NCI-H1436 treated with DMSO at 0.1 percent for 48 hours (cell line): ENCODE measurements around the gene PTCD2.
A peak's percentile ranks its signal among the peaks of the same experiment; 100 is the strongest.

ENCODE experiments used
- DNase-seq: peaks from one replicate; lab custom pipeline; 2025; lab: John Stamatoyannopoulos, UW

The PTCD2 gene

DNA sequence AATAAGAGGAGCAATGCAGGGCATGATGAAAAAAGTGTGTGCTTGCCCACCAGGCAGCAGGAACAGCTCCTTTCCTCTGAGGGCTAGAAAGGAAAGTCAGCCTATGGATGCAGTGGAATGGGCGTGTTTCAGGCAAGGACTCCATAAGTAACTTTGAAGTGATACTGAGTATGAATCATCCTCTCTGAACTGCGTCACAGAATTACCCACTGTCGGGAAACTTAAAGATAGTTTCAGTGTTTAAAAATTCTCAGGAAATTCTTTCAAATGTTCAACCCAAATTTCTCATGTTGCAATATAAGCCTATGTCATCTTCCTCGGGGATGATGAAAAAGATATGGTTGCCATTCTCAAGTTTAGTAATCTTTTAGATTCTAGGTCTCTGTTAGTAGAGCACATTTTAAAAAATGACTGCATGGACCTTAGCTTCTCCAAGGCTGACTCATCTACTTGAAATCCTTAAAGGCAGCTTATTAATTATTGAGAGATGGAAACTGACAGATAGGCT is 27.7 kb downstream of the PTCD2 start:
- DNase-seq, result no peak

DNA sequence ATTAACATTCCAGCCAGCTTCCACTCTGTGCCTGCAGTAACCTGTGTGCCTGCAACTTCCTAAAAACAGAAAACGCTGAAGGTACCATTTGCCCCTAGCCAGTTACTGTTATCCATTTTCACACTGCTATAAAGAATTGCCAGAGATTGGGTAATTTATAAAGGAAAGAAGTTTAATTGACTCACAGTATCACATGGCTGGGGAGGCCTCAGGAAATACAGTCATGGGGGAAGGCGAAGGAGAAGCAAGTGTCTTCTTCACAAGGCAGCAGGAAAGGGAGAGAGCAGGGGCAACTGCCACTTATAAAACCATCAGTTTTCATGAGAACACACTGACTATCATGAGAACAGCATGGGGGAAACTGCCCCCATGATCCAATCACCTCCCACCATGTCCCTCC is 31.2 kb downstream of the PTCD2 start:
- DNase-seq, result no peak

DNA sequence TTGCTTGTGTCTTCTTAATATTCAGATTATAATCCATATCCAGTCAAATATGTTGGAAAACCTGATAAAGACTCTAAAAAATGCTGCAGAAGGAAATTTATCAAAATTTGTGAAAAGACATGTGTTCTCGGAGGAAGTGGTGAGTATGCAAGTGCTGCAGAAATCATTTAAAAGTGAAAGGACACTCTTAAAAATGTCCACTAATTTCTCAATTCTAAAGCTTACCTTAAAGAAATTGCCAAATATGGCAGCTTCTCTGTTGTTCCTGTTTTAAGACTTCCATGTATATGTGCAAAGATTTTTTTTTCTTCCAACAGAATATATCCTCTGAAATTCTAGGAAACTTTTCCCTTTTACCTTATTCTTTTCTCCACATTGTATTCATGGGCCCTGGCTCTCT is 32.4 kb downstream of the PTCD2 start:
- no peak for DNase-seq

DNA sequence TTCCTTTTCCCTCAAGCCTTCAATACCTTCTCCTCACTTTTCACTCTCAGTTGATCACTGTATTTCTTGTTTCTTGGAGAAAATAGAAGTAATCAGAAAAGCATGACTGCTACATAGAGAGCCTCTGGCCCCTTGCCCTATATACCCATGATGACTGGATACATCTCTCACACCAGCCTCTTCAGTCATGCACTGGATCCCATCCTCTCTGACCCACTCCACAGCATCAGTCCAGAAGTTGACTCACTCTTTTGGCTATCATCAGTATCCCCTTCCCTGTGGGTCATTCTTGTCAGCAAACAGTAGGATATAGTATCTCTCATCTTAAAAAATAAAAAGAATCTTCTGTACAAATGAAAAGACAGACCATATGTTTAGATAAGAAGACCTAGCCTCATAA is 32.9 kb downstream of the PTCD2 start:
- no peak for DNase-seq

DNA sequence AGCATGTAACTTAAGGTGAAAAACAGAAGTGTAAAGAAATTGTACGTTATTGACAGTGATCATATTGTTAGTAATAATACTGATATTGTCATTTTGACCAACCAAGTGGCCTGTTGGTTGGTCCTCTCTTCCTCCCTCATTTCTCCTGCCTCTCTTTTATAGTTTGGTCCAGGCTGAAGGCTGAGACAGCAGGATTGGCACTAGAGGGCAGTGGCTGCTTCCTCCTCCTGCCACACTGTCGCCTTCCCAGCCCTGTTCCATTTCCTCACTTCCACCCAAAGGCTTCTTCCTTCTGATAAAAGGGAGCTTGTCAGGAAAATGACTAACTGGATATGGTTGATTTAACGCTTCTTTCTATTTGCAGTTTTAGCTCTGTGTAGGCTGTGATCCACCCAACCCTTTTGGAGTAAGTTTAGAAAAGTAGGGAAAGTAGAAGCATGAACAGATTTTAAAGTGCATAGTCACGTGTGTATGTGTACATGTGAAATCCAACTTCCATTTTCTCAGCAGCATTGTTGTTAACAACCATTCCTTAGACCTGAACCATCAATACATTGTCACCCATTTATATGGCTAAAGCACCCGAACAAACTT is 35.6 kb downstream of the PTCD2 start:
- DNase-seq, result no peak

DNA sequence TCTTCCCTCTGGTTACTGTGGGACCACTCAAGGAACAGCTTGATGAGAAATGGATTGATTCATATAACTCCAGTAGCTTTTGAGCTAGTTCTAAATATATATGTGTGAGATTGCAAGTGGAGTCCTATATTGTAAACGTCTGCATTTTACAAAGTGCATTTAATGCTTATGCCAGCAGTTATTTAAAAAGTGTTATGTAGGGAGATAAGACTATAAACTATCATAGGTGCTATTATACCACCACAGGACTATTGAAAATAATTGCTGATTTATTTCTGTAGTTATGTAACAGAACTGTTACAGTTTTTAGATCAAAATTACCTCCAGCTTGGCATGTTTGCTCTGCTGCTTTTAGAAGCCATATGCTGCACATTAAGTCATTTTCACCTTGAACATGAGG is 36.2 kb downstream of the PTCD2 start:
- DNase-seq, result no peak

DNA sequence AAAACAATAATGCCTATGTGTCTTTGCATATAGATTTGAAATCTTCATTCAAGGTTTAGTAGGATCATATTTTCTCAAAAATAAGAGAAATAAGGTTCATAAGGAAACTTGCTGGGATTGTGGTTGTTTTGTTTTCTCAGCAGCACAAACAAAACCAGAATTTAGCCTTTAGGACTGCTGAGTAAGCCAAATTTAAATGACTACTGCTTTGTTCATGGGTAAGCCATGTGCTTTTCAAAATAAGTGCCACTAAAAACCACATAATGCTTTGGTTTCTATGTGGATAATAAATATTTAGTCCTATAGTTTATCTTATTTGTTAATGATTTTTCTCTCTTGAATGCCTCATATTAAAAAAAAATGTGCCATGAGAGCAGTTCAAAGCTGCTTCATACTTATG is 38.8 kb downstream of the PTCD2 start:
- no peak for DNase-seq

DNA sequence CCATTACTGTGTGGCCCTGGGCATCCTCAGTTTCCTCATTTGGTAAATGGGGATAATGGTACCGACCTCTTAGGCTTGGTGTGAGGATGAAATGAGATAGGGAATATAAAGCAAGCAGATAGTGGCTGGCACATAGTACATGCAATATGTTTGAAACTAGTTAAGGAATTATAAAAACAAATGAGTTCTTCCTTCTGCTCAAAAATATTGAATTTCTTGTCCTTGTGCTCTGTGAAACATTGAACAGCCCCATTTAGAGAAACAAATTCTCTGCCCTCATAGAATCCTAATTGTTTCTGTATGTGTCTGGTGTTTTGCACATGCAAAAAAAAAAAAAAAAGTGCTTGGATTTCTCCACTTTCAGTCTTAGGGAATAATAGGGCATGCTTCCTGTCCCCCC is 39.7 kb downstream of the PTCD2 start:
- no peak for DNase-seq

DNA sequence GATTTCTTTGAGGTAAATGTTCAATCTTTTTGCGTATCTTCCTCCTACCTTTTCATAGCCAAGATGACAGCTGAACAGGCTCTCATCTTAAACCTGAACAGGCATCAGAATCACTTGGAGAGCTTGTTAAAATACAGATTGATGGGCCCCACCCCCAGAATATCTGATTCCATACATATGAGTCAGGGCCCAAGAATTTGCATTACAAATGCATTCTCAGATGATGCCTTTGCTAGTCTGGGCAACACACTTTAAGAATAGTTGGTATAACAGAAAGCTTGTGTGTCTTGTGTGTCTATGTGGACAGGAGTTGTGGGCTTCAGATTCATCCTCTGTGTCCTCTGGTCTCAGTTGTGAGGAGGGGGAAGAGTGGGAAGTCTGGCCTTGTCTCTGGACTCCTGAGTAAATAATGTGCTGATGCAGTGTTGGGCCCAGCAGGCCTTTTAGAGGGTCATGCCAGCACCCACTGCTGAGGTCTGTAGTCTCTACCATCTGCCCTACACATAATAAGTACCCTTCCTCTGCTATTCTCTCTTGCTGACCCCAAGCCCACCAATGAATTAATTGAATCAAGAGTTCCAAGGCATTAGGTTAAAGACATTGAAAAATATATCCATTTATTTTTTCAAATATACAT is 43.1 kb downstream of the PTCD2 start:
- no peak for DNase-seq

DNA sequence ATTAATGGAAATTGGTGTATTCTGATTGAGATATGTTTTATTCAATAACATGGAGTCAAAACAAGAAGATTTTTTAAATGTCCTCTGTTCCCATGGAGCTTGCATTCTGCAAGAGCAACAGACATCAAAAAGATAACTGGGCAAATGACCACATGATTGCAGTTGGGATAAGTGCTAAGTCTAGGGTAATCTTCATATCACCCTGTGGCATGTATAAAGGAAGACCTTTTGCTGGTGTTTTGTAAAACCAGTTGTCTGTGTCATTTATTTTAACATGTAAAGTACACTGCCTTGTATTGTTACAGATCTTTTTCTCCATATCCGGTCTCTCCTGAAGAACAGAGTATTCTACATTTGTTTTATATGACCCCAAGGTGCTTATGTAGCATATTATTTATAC is 44.0 kb downstream of the PTCD2 start:
- no peak for DNase-seq

DNA sequence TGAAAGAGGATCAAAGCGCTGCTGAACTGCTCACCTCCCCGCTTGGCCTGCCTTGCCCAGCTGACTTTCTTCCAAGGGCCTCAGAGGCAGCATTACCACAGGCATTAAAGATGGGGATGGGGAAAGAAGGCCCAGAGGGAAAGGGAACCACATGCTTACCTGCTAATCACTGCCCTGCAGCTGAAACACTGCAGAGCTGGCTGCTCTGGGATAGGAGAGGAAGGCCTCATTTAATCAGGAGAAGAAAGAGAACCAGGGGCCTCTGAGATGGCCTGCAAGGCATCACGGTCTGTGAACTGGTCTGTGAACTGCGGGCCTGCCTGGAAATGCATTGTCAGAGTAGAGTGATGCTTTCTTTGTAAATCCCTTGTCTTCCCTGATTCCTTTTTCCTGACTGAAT is 44.8 kb downstream of the PTCD2 start:
- no peak for DNase-seq

DNA sequence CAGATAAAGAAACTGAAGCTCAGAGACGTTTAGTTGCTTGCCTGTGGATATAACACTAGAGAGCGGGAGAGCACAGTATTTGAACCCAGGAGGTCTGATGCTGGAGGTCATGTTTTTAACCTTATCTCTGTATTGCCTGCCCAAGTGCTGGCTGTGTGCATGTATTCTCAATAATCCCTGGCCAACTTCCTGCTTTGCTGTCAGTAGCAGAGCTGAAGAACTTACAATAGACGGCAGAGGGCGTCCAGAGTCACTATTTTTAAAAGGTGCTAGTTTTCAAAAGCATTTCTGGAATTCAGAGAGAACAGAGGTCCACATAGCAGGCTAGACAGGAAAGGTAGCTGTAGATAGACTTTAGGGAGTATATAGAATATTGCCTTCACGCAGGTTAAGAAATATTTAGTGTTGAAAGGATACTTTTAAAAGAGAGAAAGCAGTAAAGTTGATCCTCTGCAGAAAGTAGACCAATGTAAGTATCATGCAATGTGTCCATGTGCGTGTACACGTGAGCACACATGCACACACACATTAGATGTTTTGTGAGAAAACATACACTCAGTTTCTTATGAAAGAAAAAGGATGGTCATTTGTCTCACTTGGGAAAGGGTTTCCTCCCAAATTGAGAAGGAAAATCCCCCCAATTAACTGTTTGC is 46.3 kb downstream of the PTCD2 start:
- DNase-seq, result no peak

DNA sequence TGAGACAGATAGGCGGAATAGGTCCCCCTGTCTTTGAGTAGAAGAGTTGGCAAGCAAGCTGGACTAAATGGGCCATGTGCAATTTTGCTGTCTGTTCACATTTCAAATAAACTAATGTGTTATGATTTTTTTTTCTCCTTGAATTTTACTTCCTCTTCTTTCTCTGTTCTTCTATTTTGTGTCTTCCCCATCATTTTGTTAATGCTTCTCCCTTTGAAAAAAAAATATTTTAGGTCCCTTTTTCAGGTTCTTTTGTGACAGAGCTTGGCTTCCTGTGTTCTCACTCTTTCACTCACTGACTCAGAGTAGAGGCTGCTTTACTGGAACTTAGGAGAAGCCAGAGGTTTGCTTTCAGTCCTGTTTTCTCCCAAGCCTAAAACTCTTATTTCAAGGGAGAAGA is 48.1 kb downstream of the PTCD2 start:
- no peak for DNase-seq

DNA sequence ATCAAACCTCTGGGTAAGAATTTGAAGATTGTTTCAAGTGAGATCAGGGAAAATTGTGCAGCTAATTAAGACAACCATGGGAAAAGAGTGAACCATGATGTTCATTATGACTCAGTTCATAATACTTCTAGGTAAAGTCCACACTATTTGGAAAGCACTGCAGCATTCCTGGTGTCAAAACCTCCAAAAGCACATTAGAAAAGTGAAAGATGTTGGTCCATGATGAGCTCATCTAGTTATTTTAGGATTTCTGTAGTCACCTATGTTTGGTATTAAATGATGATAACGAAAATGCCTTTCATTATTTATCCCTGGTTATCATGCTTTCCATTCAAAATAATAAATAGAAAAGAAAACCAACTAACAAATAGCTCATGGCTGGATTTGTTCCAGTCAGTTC is 49.1 kb downstream of the PTCD2 start:
- DNase-seq, result no peak

DNA sequence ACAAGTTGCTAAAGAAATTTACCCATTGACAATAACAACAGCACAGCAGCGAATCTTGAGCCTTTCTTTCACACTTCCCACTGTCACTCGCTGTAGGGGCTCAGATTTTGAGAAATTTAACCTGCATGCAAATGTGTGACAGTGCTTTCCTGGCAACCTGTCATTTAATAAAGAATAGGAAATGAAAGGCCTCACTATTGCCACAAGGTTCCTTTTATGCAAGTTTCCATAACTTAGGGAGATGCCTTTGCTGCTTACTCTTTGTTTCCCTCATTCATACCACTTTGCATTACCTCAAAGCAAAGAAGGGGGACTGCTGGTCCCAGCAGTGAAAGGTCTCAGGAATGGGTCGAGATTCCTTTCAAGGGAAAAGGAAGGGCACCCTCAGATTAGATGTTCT is 49.5 kb downstream of the PTCD2 start:
- no peak for DNase-seq

DNA sequence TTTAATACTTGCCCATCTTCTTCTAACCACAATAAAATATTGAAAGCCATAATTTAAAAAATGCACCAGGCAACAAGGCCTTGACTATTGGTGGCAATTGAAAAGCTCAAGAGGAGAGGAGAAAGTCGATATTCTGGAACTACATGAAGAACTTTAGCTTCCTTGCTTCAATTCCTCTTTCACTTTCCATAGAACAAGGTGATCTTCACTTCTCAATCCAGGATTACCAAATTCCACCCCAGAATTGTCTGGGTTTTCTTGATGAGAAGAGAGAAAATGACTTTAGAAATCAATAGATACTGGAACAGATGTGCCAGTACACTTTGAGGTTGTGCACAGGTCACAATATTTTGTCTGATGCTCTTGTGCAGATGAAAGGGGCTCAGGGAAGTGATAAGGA is 52.2 kb downstream of the PTCD2 start:
- no peak for DNase-seq

DNA sequence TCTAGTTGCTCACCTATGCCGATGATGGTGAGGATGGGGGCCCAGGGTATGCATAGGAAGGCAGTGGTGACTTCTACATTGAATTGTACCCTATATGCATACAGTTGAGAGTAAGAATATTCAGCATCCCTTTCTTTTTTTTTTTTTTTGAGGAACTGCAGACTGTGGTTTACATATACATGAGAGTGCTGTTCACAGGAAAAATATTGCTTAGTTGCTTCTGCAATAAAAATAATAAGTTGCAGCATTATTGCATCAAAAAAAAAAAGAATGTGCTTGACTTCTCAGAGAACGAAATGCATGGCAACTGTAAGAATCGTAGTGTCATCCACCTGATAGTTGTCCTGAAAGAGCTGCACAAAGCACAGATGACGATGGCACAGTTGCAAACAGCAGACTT is 52.8 kb downstream of the PTCD2 start:
- no peak for DNase-seq

DNA sequence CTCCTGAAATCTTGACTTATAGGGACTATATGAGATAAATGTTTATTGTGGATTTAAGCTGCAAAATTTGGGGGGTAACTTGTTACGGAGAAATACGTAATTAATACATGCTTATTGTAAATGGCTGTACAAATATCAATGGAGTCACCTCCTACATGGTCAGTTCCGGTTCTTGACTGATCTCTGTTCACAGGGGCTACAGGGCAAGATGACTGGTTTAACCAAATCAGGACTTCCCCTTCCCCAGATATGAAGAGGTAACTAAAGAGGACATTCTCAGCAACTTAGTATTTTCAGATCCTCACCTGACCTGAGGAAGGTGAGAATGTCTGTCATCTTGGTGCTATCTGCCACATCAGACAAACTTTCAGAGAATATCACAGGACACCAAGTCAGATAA is 54.7 kb downstream of the PTCD2 start:
- DNase-seq, result no peak

DNA sequence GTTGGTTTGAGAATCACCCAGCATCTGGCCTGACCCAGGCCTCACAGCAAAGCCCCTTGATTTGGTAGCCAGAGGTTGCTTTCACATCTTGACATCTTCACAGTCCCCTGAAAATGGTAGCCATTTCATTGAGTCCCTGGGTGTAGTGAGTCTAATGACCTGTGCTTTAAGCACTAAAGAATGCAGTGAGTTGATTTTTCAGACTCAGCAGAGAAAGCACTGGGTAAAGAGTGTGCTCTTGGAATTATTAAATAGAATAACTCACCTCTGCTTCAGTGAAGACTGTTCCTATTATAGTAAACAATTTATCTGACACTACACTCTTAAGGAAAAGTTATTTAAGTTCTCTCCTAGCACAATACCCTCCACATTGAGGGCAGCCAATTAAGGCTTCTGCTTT is 56.2 kb downstream of the PTCD2 start:
- DNase-seq, result no peak

DNA sequence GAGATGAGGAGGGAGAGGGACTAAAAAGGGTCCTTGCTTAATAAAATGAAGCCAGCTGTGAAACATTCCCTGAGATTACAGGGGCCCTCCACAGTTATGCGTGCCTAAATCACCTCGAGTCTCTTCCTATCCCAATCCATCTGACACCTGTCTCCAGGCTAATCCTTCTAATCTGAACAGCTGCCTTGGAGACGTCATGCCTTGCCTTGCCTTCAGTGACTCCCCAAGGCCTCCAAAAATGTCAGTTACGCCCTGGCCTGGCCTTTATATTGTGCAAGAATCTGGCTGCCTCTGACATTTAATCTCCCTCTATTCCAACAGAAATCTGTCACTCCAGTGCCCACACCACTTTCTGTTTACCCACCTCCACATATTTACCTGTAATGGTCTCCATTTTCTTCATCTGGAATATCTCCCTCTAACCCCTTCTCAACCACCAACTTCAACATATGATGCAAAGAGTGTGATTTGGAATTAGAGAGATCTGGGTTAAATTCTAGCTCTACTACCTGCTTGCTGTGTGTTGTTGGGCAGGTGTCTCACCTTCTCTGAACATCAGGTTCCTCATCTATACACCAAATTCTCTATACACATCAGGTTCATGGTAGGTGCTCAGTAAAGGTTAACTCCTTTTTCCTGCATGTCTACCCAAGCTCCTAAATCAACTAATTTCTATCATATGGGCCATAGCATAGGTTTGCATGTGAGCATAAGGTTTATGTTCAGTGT is 57.9 kb downstream of the PTCD2 start:
- no peak for DNase-seq

DNA sequence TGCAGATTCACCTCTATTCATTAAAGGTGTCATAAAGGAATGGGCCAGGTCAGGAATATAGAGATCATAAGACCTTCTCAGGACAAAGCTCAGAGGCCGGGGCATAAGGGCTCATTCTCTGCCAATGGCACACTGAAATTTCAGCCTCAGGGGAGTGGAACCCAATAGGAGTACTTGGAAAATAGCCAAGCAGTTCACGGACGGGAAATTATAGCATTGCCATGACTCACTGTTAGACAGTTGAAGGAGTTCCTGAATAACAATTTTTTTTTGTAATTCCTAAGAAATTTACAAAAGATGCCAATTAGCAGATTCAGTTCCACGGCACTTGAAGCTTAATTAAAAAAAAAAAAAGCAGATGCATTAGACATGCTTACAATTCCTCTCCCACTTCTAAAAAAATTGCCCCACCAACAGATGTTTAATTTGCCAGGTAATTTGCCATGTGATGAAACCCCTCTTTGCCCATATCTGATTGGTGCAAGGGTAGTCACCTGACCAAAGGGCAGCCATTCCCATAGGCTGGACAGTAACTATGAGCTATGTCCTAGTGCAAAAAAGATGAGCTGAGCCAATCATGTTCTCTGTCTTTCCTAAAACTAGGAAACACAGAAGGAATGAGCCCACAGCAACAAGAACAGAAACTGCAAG is 58.6 kb downstream of the PTCD2 start:
- DNase-seq, result peak; percentile 70

DNA sequence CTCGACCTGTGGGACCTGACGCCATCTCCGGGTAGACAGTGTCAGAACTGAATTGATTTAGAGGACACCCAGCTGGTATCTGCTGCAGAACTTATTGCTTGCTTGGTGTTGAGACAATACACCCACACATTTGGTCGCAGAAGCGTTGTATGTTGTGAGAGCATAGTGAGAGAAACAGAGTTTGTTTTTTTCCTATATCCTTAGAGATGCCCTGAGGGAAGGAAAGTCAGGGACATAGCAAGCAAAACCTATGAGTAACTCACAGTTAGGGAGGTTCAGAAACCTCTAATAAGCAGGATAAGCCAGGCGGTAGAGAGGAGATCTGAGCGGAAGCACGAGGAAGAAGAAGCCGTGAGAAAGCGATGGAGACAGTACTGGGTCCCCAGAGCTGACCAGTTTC is 59.8 kb downstream of the PTCD2 start:
- no peak for DNase-seq
